Activated CD4-positive, alpha-beta T cell treated with anti-CD3 and anti-CD28 coated beads for 36 hours (primary cell): ENCODE data around the gene SLC23A1. TPM values are rescaled to one million over a fixed set of nuclear protein-coding genes. Genes with fewer than 3 reads are reported as not detected.

Experiments used
- ATAC-seq: fragments of 200-7000 bp; cut with Tn5 transposase; one replicate; pipeline ENCODE4 v1.10.0; 2021; ENCODE audit warnings: mild to moderate bottlenecking, moderate library complexity
- CTCF ChIA-PET: fragments of 350-600 bp; sonication (Branson Sonifier 250); formaldehyde crosslinking; loops from one replicate; lab custom pipeline; 2021; ENCODE audit warnings: antibody characterized with exemption; lab: Charles Lee
- POLR2A ChIA-PET: fragments of 350-600 bp; sonication (Branson Sonifier 250); formaldehyde crosslinking; loops from one replicate; lab custom pipeline; 2021; ENCODE audit warnings: antibody characterized with exemption, inconsistent platforms; lab: Charles Lee
- DNase-seq: peaks from one replicate; pipeline ENCODE4 v3.0.0-alpha.2; 2020
- H3K27ac Mint-ChIP-seq: one replicate; pipeline ENCODE4 v1.8.0; 2021; ENCODE audit warnings: mixed read lengths
- H3K27me3 Mint-ChIP-seq: one replicate; pipeline ENCODE4 v1.8.0; 2021; ENCODE audit warnings: mixed read lengths
- H3K36me3 Mint-ChIP-seq: one replicate; pipeline ENCODE4 v1.8.0; 2021; ENCODE audit warnings: low read depth, mixed read lengths
- H3K4me1 Mint-ChIP-seq: one replicate; pipeline ENCODE4 v1.8.0; 2021; ENCODE audit warnings: mixed read lengths
- H3K4me3 Mint-ChIP-seq: one replicate; pipeline ENCODE4 v1.8.0; 2021; ENCODE audit warnings: mild to moderate bottlenecking, moderate library complexity, mixed read lengths
- H3K9me3 Mint-ChIP-seq: one replicate; pipeline ENCODE4 v1.8.0; 2021; ENCODE audit warnings: low read depth, mixed read lengths
- intact Hi-C, 2 experiments: fragments of 100-400 bp; cut with DNase I in 1 of 2; cut with micrococcal nuclease in 1 of 2; formaldehyde crosslinking; loops; one replicate each; pipeline versions ENCODE4 v1.14.2 to v1.15.1; 2022 to 2024; cut with DNase I, micrococcal nuclease
- total RNA-seq, 2 experiments: library from RNA; stranded (reverse); gene quantifications; one replicate each; pipeline ENCODE4 v1.2.3, GENCODE V29; 2021

Gene SLC23A1
- total RNA-seq, 2 experiments from 2014 or later: 0.43 to 0.53 TPM

- Mint-ChIP-seq H3K9me3 (no peaks in the 10 kb centered on the region), H3K4me3 (no peak overlapping the region), H3K27me3 (no peaks in the 10 kb centered on the region), H3K4me1 (peaks cover 19% of the 10 kb centered on the region), H3K36me3 (peaks cover 11% of the 10 kb centered on the region), H3K27ac (no peak overlapping the region)
- DNase-seq (no peak), ATAC-seq (no peak)
- ChIA-PET POLR2A (no interaction called here), CTCF (interaction anchor here (0.7 to 2.0 kb wide), 3 partner anchors 15 to 212 kb away, joined by 3 to 4 read pairs (median 3); no protein-coding TSS in a partner anchor)
- intact Hi-C loops: loop anchor here (10.0 kb wide), 2 partner anchors 202 to 742 kb away; partner anchors contain the start of gene SIL1 (in 1 of the 2)
These were observed 13.6 kb upstream of the SLC23A1 start for GRCh38 chr5:139396691-139397090.

GRCh38 chr5:139395844-139396640 lies 12.9 kb upstream of the SLC23A1 start:
- CTCF ChIA-PET: interaction anchor here (0.7 to 2.0 kb wide), 5 partner anchors 10 to 212 kb away, joined by 3 to 5 read pairs (median 4); partner anchors contain the start of gene PAIP2

GRCh38 chr5:139394654-139395566 lies 11.8 kb upstream of the SLC23A1 start, which contains the start of gene PROB1:
TSS of gene PROB1 (minus strand) at chr5:139395104. CDS start at chr5:139395081, 23 bp downstream.
- ATAC-seq (no peak), DNase-seq (no peak)
- H3K36me3 Mint-ChIP-seq: peaks cover 9% of the 10 kb centered on the region
- intact Hi-C loops: loop anchor here (5.0 to 10.0 kb wide), 4 partner anchors 123 to 740 kb away; partner anchors contain the start of gene SIL1 (in 1 of the 2)
- no peaks in the 10 kb centered on the region for H3K9me3 Mint-ChIP-seq
- ChIA-PET POLR2A (interaction anchor here (0.5 kb wide), 2 partner anchors 185 to 825 kb away, joined by 6 to 7 read pairs; no protein-coding TSS in a partner anchor), CTCF (interaction anchor here (0.6 to 2.0 kb wide), 5 partner anchors 12 to 329 kb away, joined by 4 to 5 read pairs (median 4); partner anchors contain the start of gene PAIP2)
- H3K27ac Mint-ChIP-seq: peak within 1 kb of the TSS; percentile 19
- no peaks in the 10 kb centered on the region for H3K27me3 Mint-ChIP-seq
- H3K4me3 Mint-ChIP-seq: peak within 1 kb of the TSS; percentile 78
- H3K4me1 Mint-ChIP-seq: peaks cover 37% of the 10 kb centered on the region

More at GRCh38 chr5:139395844-139396640, 12.9 kb upstream of the SLC23A1 start:
- ATAC-seq (no peak), DNase-seq (no peak)
- no peak overlapping the region for H3K27ac Mint-ChIP-seq
- H3K9me3 Mint-ChIP-seq: no peaks in the 10 kb centered on the region
- POLR2A ChIA-PET: interaction anchor here (0.6 kb wide), 1 partner anchor 16 kb away, joined by 3 read pairs; no protein-coding TSS in a partner anchor
- intact Hi-C loops: loop anchor here (10.0 kb wide), 2 partner anchors 201 to 741 kb away; partner anchors contain the start of gene SIL1 (in 1 of the 2)
- peaks cover 26% of the 10 kb centered on the region for H3K4me1 Mint-ChIP-seq
- H3K36me3 Mint-ChIP-seq: peaks cover 9% of the 10 kb centered on the region
- no peaks in the 10 kb centered on the region for H3K27me3 Mint-ChIP-seq
- H3K4me3 Mint-ChIP-seq: no peak overlapping the region

GRCh38 chr5:139394123-139394653 lies 11.1 kb upstream of the SLC23A1 start:
- Mint-ChIP-seq H3K27me3 (no peaks in the 10 kb centered on the region), H3K4me3 (peak overlapping the region; percentile 78), H3K27ac (peak overlapping the region; percentile 19), H3K9me3 (no peaks in the 10 kb centered on the region), H3K4me1 (peaks cover 38% of the 10 kb centered on the region), H3K36me3 (peaks cover 9% of the 10 kb centered on the region)
- ChIA-PET POLR2A (no interaction called here), CTCF (interaction anchor here (0.6 kb wide), 1 partner anchor 330 kb away, joined by 4 read pairs; no protein-coding TSS in a partner anchor)
- ATAC-seq (peak; percentile 7), DNase-seq (peak; percentile 85)
- intact Hi-C loops: loop anchor here (5.0 to 10.0 kb wide), 4 partner anchors 122 to 739 kb away; partner anchors contain the start of gene SIL1 (in 1 of the 2)

GRCh38 chr5:139393497-139394122 lies 10.5 kb upstream of the SLC23A1 start:
- DNase-seq (no peak), ATAC-seq (no peak)
- Mint-ChIP-seq H3K4me3 (peak overlapping the region; percentile 78), H3K27me3 (no peaks in the 10 kb centered on the region), H3K36me3 (peaks cover 9% of the 10 kb centered on the region), H3K4me1 (peaks cover 40% of the 10 kb centered on the region), H3K9me3 (no peaks in the 10 kb centered on the region), H3K27ac (peak overlapping the region; percentile 85)
- intact Hi-C loops: loop anchor here (1.0 to 10.0 kb wide), 8 partner anchors 11 to 739 kb away; partner anchors contain the start of genes SIL1 (in 2 of the 2) and SPATA24 (in 2 of the 2)
- ChIA-PET POLR2A (no interaction called here), CTCF (interaction anchor here (0.6 to 4.8 kb wide), 5 partner anchors 9 to 375 kb away, joined by 3 to 26 read pairs (median 3); partner anchors contain the start of gene SPATA24)

GRCh38 chr5:139392678-139393496 lies 9.8 kb upstream of the SLC23A1 start:
- ChIA-PET CTCF (interaction anchor here (0.6 to 4.8 kb wide), 10 partner anchors 10 to 625 kb away, joined by 3 to 26 read pairs (median 3); partner anchors contain the start of genes PAIP2 and SPATA24), POLR2A (interaction anchor here (0.5 to 0.7 kb wide), 3 partner anchors 51 to 218 kb away, joined by 3 to 5 read pairs (median 4); no protein-coding TSS in a partner anchor)
- Mint-ChIP-seq H3K27ac (peak overlapping the region; percentile 85), H3K36me3 (peaks cover 9% of the 10 kb centered on the region), H3K9me3 (no peaks in the 10 kb centered on the region), H3K27me3 (no peaks in the 10 kb centered on the region), H3K4me1 (peaks cover 40% of the 10 kb centered on the region), H3K4me3 (peak overlapping the region; percentile 78)
- intact Hi-C loops: loop anchor here (1.0 to 10.0 kb wide), 12 partner anchors 11 to 738 kb away; partner anchors contain the start of genes SIL1 (in 2 of the 2), SPATA24 (in 2 of the 2), DNAJC18 (in 1 of the 2) and MATR3 (in 1 of the 2)
- peak; percentile 67 for ATAC-seq
- peak; percentile 93 for DNase-seq

GRCh38 chr5:139392324-139392677 lies 9.2 kb upstream of the SLC23A1 start:
- DNase-seq (no peak), ATAC-seq (no peak)
- ChIA-PET CTCF (interaction anchor here (0.7 to 4.8 kb wide), 7 partner anchors 11 to 625 kb away, joined by 3 to 26 read pairs (median 4); partner anchors contain the start of genes PAIP2 and SPATA24), POLR2A (interaction anchor here (0.5 to 0.7 kb wide), 2 partner anchors 50 to 219 kb away, joined by 3 to 4 read pairs; no protein-coding TSS in a partner anchor)
- Mint-ChIP-seq H3K27ac (no peak overlapping the region), H3K4me3 (peak overlapping the region; percentile 78), H3K9me3 (no peaks in the 10 kb centered on the region), H3K36me3 (peaks cover 9% of the 10 kb centered on the region), H3K4me1 (peaks cover 40% of the 10 kb centered on the region), H3K27me3 (no peaks in the 10 kb centered on the region)
- intact Hi-C loops: loop anchor here (1.0 to 10.0 kb wide), 9 partner anchors 47 to 738 kb away; partner anchors contain the start of genes SIL1 (in 2 of the 2), DNAJC18 (in 1 of the 2) and MATR3 (in 1 of the 2)

- Mint-ChIP-seq H3K27me3 (no peaks in the 10 kb centered on the region), H3K9me3 (no peaks in the 10 kb centered on the region), H3K4me3 (peak overlapping the region; percentile 78), H3K27ac (peak overlapping the region; percentile 90), H3K4me1 (peaks cover 38% of the 10 kb centered on the region), H3K36me3 (peaks cover 9% of the 10 kb centered on the region)
- peak; percentile 0 for ATAC-seq
- CTCF ChIA-PET: interaction anchor here (0.7 to 4.8 kb wide), 11 partner anchors 11 to 624 kb away, joined by 3 to 26 read pairs (median 4); partner anchors contain the start of genes CXXC5, PAIP2 and SPATA24
- DNase-seq: peak; percentile 59
- intact Hi-C loops: loop anchor here (1.0 to 10.0 kb wide), 9 partner anchors 48 to 737 kb away; partner anchors contain the start of genes SIL1 (in 2 of the 2), DNAJC18 (in 1 of the 2) and MATR3 (in 1 of the 2)
- POLR2A ChIA-PET: interaction anchor here (0.5 to 1.2 kb wide), 2 partner anchors 22 to 219 kb away, joined by 3 to 5 read pairs; no protein-coding TSS in a partner anchor
These were observed 8.7 kb upstream of the SLC23A1 start for GRCh38 chr5:139391570-139392323.
